IgD-negative memory B cell (primary cell): ENCODE measurements around the gene HERPUD2. TPM values are rescaled to one million over a fixed set of nuclear protein-coding genes. Genes with fewer than 3 reads are reported as not detected.
A peak's percentile ranks its signal among the peaks of the same experiment; 100 is the strongest.
"Not testable (repeated sequence)": the region's sequence is repeated elsewhere in the genome, so short reads cannot be mapped to it uniquely, and the experiment has no call there.

Source experiments
- H3K27ac Mint-ChIP-seq, 3 donors: one replicate each; pipeline ENCODE4 v1.8.0; 2020 to 2022; ENCODE audit warnings: mild to moderate bottlenecking in 3 of 3, mixed read lengths in 3 of 3, moderate library complexity in 1 of 3
- H3K27me3 Mint-ChIP-seq: one replicate; pipeline ENCODE4 v1.8.0; 2021; ENCODE audit warnings: mixed read lengths
- H3K36me3 Mint-ChIP-seq: one replicate; pipeline ENCODE4 v1.8.0; 2020; ENCODE audit warnings: mild to moderate bottlenecking, mixed read lengths
- H3K4me1 Mint-ChIP-seq, 3 donors: one replicate each; pipeline ENCODE4 v1.8.0; 2020 to 2022; ENCODE audit warnings: mixed read lengths in 3 of 3, mild to moderate bottlenecking in 1 of 3
- H3K4me3 Mint-ChIP-seq, 4 donors: one replicate each; pipeline ENCODE4 v1.8.0; 2020 to 2022; ENCODE audit warnings: mild to moderate bottlenecking in 4 of 4, mixed read lengths in 4 of 4, moderate library complexity in 3 of 4
- H3K9me3 Mint-ChIP-seq, 3 donors: one replicate each; pipeline ENCODE4 v1.8.0; 2020 to 2021; ENCODE audit warnings: mixed read lengths in 3 of 3, mild to moderate bottlenecking in 1 of 3
- polyA plus RNA-seq: library from polyadenylated mRNA; unstranded; fragments of 300-500 nt; fragmentation: Illumina TruSeq; gene quantifications from one replicate; pipeline ENCODE4 v1.2.3, GENCODE V29; 2021

The HERPUD2 gene
- polyA plus RNA-seq, 1 donor from 2014 or later = 58.6 TPM

GRCh38 chr7:35677582-35678356, 17.2 kb downstream of the HERPUD2 start:
- no peak overlapping the region for H3K4me3 Mint-ChIP-seq
- H3K9me3 Mint-ChIP-seq = no peaks in the 10 kb centered on the region
- peaks cover 2% of the 10 kb centered on the region for H3K36me3 Mint-ChIP-seq
- H3K27ac Mint-ChIP-seq = no peak overlapping the region
- H3K4me1 Mint-ChIP-seq = peaks cover 25 to 56% (median 37%) of the 10 kb centered on the region in 3 donors
- H3K27me3 Mint-ChIP-seq = no peaks in the 10 kb centered on the region

GRCh38 chr7:35676211-35676610, 18.7 kb downstream of the HERPUD2 start:
- H3K4me1 Mint-ChIP-seq = peaks cover 14 to 47% (median 27%) of the 10 kb centered on the region in 3 donors
- no peaks in the 10 kb centered on the region for H3K27me3 Mint-ChIP-seq
- no peak overlapping the region for H3K4me3 Mint-ChIP-seq
- peaks cover 3% of the 10 kb centered on the region for H3K36me3 Mint-ChIP-seq
- no peak overlapping the region for H3K27ac Mint-ChIP-seq
- H3K9me3 Mint-ChIP-seq = no peaks in the 10 kb centered on the region

GRCh38 chr7:35670856-35671569, 23.9 kb downstream of the HERPUD2 start:
- Mint-ChIP-seq H3K36me3 (peaks cover 9% of the 10 kb centered on the region), H3K27me3 (no peaks in the 10 kb centered on the region), H3K4me1 (peaks cover 0 to 20% (median 4%) of the 10 kb centered on the region in 3 donors), H3K9me3 (peaks cover 0 to 2% (median 0%) of the 10 kb centered on the region in 3 donors), H3K27ac (no peak overlapping the region), H3K4me3 (no peak overlapping the region)

GRCh38 chr7:35660411-35660810, 34.5 kb downstream of the HERPUD2 start:
- not testable (repeated sequence) for H3K4me3 Mint-ChIP-seq, H3K9me3 Mint-ChIP-seq, H3K27ac Mint-ChIP-seq, H3K27me3 Mint-ChIP-seq
- Mint-ChIP-seq H3K4me1 (peaks cover 9 to 28% (median 22%) of the 10 kb centered on the region in 3 donors), H3K36me3 (peaks cover 25% of the 10 kb centered on the region)

GRCh38 chr7:35658606-35659201, 36.2 kb downstream of the HERPUD2 start:
- Mint-ChIP-seq H3K27me3 (no peaks in the 10 kb centered on the region), H3K4me3 (no peak overlapping the region), H3K4me1 (peaks cover 18 to 39% (median 33%) of the 10 kb centered on the region in 3 donors), H3K36me3 (peaks cover 28% of the 10 kb centered on the region), H3K9me3 (peaks cover 4 to 8% (median 6%) of the 10 kb centered on the region in 3 donors), H3K27ac (peak overlapping the region in 1 of 3 donors; percentile 61)

- Mint-ChIP-seq H3K9me3 (peaks cover 4 to 18% (median 11%) of the 10 kb centered on the region in 3 donors), H3K36me3 (peaks cover 34% of the 10 kb centered on the region), H3K4me1 (peaks cover 25 to 46% (median 43%) of the 10 kb centered on the region in 3 donors), H3K4me3 (peak overlapping the region in 1 of 4 donors; percentile 2), H3K27ac (peak overlapping the region in 2 of 3 donors; percentile 35 to 59), H3K27me3 (no peaks in the 10 kb centered on the region)
Measured at GRCh38 chr7:35657125-35657524, 37.8 kb downstream of the HERPUD2 start.

- Mint-ChIP-seq H3K4me1 (peaks cover 25 to 54% (median 50%) of the 10 kb centered on the region in 3 donors), H3K9me3 (peaks cover 1 to 18% (median 11%) of the 10 kb centered on the region in 3 donors), H3K36me3 (peaks cover 26% of the 10 kb centered on the region)
- H3K27ac Mint-ChIP-seq, H3K4me3 Mint-ChIP-seq, H3K27me3 Mint-ChIP-seq: not testable (repeated sequence)
Measured at GRCh38 chr7:35654558-35654957, 40.4 kb downstream of the HERPUD2 start.

GRCh38 chr7:35652124-35652523, 42.8 kb downstream of the HERPUD2 start:
- peak overlapping the region in 1 of 3 donors; percentile 54 for H3K27ac Mint-ChIP-seq
- peaks cover 31 to 55% (median 54%) of the 10 kb centered on the region in 3 donors for H3K4me1 Mint-ChIP-seq
- peaks cover 1 to 14% (median 8%) of the 10 kb centered on the region in 3 donors for H3K9me3 Mint-ChIP-seq
- peak overlapping the region in 3 of 4 donors; percentile 20 to 84 (median 39) for H3K4me3 Mint-ChIP-seq
- no peaks in the 10 kb centered on the region for H3K27me3 Mint-ChIP-seq
- H3K36me3 Mint-ChIP-seq = peaks cover 21% of the 10 kb centered on the region

- Mint-ChIP-seq H3K36me3 (peaks cover 14% of the 10 kb centered on the region), H3K4me1 (peaks cover 38 to 58% (median 52%) of the 10 kb centered on the region in 3 donors), H3K27me3 (no peaks in the 10 kb centered on the region), H3K9me3 (peaks cover 1 to 14% (median 7%) of the 10 kb centered on the region in 3 donors), H3K27ac (no peak overlapping the region), H3K4me3 (no peak overlapping the region)
Measured at GRCh38 chr7:35650751-35651150, 44.2 kb downstream of the HERPUD2 start.

- no peak overlapping the region for H3K27ac Mint-ChIP-seq
- peaks cover 1 to 14% (median 5%) of the 10 kb centered on the region in 3 donors for H3K9me3 Mint-ChIP-seq
- H3K36me3 Mint-ChIP-seq = peaks cover 13% of the 10 kb centered on the region
- H3K4me3 Mint-ChIP-seq = no peak overlapping the region
- peaks cover 33 to 51% (median 48%) of the 10 kb centered on the region in 3 donors for H3K4me1 Mint-ChIP-seq
- H3K27me3 Mint-ChIP-seq = no peaks in the 10 kb centered on the region
Measured at GRCh38 chr7:35649711-35650110, 45.2 kb downstream of the HERPUD2 start.

- H3K9me3 Mint-ChIP-seq = peaks cover 0 to 7% (median 2%) of the 10 kb centered on the region in 3 donors
- H3K27ac Mint-ChIP-seq = no peak overlapping the region
- H3K27me3 Mint-ChIP-seq = no peaks in the 10 kb centered on the region
- peaks cover 28 to 47% (median 47%) of the 10 kb centered on the region in 3 donors for H3K4me1 Mint-ChIP-seq
- peaks cover 4% of the 10 kb centered on the region for H3K36me3 Mint-ChIP-seq
- no peak overlapping the region for H3K4me3 Mint-ChIP-seq
Measured at GRCh38 chr7:35648367-35648766, 46.6 kb downstream of the HERPUD2 start.

GRCh38 chr7:35647171-35647574, 47.8 kb downstream of the HERPUD2 start:
- Mint-ChIP-seq H3K4me1 (peaks cover 28 to 49% (median 43%) of the 10 kb centered on the region in 3 donors), H3K36me3 (no peaks in the 10 kb centered on the region), H3K27ac (peak overlapping the region in 1 of 3 donors; percentile 78), H3K27me3 (no peaks in the 10 kb centered on the region), H3K9me3 (no peaks in the 10 kb centered on the region), H3K4me3 (peak overlapping the region in 1 of 4 donors; percentile 26)

GRCh38 chr7:35646289-35647023, 48.5 kb downstream of the HERPUD2 start:
- H3K36me3 Mint-ChIP-seq = no peaks in the 10 kb centered on the region
- peak overlapping the region in 2 of 3 donors; percentile 52 to 78 for H3K27ac Mint-ChIP-seq
- H3K9me3 Mint-ChIP-seq = no peaks in the 10 kb centered on the region
- H3K4me3 Mint-ChIP-seq = no peak overlapping the region
- H3K27me3 Mint-ChIP-seq = no peaks in the 10 kb centered on the region
- peaks cover 35 to 51% (median 43%) of the 10 kb centered on the region in 3 donors for H3K4me1 Mint-ChIP-seq

- H3K4me3 Mint-ChIP-seq = no peak overlapping the region
- H3K36me3 Mint-ChIP-seq = no peaks in the 10 kb centered on the region
Measured at GRCh38 chr7:35645691-35646090, 49.2 kb downstream of the HERPUD2 start.

More at GRCh38 chr7:35645691-35646090, 49.2 kb downstream of the HERPUD2 start:
- no peaks in the 10 kb centered on the region for H3K27me3 Mint-ChIP-seq
- H3K9me3 Mint-ChIP-seq = no peaks in the 10 kb centered on the region
- H3K4me1 Mint-ChIP-seq = peaks cover 37 to 49% (median 42%) of the 10 kb centered on the region in 3 donors
- no peak overlapping the region for H3K27ac Mint-ChIP-seq
